ENCODE measurements around the gene TCHP.
"Not testable (repeated sequence)": the region's sequence is repeated elsewhere in the genome, so short reads cannot be mapped to it uniquely, and the experiment has no call there.

Gene TCHP

DNA sequence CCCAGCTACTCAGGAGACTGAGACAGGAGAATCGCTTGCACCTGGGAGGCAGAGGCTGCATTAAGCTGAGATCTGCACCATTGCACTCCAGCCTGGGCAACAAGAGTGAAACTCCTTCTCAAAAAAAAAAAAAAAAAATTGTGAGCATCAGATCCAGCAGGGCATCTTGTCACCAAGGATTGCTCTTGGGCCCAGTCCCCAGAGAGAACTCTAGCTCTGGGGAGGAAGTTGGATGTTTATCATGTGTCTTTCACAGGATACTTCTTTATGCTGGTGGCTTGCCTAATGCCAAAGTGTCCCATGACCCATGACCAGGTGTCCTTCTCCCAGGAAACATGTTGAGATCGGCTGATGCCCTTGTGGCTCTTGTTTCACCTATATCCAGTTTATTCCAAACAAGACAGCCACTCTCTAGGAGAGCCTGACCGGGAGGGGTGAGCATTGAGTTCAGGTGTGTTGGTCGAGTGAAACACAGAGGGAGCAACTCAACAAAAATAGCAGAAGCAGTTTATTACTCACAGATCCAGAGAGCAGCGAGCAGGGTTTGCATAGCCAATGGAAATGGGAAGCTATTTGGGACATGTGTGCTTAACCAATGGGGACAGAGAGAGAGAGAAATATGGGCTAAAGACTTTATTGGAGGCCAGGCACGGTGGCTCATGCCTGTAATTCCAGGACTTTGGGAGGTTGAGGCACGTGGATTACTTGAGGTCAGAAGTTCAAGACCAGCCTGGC lies 6.6 kb upstream of the TCHP start:
- Histone ChIP-seq H3K4me1 (no peaks in the 10 kb centered on the region), H3K27ac (no peak overlapping the region), H3K4me3 (no peak overlapping the region), H3K9me3 (no peaks in the 10 kb centered on the region), H3K27me3 (peaks cover 0 to 12% of the 10 kb centered on the region in 2 donors), H3K36me3 (no peaks in the 10 kb centered on the region)
- intact Hi-C loops (cut with DNase I; ENCODE audit: low total_unique reads) = no loop called here
- no peak for DNase-seq
- TF ChIP-seq, protein P1, sequence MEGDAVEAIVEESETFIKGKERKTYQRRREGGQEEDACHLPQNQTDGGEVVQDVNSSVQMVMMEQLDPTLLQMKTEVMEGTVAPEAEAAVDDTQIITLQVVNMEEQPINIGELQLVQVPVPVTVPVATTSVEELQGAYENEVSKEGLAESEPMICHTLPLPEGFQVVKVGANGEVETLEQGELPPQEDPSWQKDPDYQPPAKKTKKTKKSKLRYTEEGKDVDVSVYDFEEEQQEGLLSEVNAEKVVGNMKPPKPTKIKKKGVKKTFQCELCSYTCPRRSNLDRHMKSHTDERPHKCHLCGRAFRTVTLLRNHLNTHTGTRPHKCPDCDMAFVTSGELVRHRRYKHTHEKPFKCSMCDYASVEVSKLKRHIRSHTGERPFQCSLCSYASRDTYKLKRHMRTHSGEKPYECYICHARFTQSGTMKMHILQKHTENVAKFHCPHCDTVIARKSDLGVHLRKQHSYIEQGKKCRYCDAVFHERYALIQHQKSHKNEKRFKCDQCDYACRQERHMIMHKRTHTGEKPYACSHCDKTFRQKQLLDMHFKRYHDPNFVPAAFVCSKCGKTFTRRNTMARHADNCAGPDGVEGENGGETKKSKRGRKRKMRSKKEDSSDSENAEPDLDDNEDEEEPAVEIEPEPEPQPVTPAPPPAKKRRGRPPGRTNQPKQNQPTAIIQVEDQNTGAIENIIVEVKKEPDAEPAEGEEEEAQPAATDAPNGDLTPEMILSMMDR (IDR thresholded peaks at IDR 0.05) = no peak

DNA sequence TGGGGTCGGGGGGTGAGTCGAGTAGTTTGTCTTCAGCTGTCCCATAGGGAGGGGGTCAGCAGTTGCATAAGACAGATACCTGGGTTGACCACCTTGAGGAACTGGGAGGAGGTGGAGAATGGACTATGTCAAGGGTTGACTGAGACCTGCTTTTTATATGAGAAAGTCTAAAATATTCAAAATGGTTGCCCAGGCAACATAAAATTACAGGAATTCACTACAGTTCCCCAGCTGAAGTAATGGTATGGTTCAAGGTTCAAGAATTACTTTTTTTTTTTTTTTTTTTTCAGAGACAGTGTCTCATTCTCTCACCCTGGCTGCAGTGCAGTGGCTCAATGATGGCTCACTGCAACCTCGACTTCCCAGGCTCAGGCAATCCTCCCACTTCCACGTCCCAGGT lies 5.1 kb upstream of the TCHP start:
- Histone ChIP-seq H3K4me1 (peaks cover 0 to 7% (median 0%) of the 10 kb centered on the region in 4 donors), H3K27ac (no peak overlapping the region), H3K36me3 (no peaks in the 10 kb centered on the region), H3K27me3 (peaks cover 0 to 12% of the 10 kb centered on the region in 2 donors), H3K9me3 (no peaks in the 10 kb centered on the region), H3K4me3 (no peak overlapping the region)
- no peak for DNase-seq
- TF ChIP-seq, protein P1 (IDR thresholded peaks at IDR 0.05) = no peak
- intact Hi-C loops (cut with DNase I; ENCODE audit: low total_unique reads) = no loop called here

DNA sequence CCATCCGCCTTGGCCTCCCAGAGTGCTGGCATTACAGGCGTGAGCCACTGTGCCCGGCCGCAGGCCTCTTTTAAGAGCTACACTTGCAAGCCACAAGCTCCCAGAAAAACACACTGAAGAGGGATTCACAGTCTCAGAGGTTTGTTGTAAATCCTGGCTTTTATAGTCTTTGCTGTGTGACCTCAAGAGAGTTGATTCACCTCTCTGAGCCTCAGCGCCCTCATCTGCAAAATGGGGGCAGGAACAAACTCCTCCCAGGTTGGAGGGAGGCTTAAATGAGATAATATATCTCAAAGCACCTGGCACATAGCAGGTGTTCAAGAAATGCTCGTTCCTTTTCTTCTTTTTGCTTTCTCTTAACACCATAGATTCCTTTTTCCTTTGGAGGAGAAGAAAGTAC lies 3.9 kb upstream of the TCHP start:
- no peak overlapping the region for H3K27ac ChIP-seq
- H3K27me3 ChIP-seq = peaks cover 0 to 12% of the 10 kb centered on the region in 2 donors
- H3K4me1 ChIP-seq = peaks cover 0 to 12% (median 6%) of the 10 kb centered on the region in 4 donors
- TF ChIP-seq, protein P1 (IDR thresholded peaks at IDR 0.05) = no peak
- H3K36me3 ChIP-seq = no peaks in the 10 kb centered on the region
- intact Hi-C loops (cut with DNase I; ENCODE audit: low total_unique reads) = no loop called here
- DNase-seq = no peak
- no peaks in the 10 kb centered on the region for H3K9me3 ChIP-seq
- H3K4me3 ChIP-seq = no peak overlapping the region

DNA sequence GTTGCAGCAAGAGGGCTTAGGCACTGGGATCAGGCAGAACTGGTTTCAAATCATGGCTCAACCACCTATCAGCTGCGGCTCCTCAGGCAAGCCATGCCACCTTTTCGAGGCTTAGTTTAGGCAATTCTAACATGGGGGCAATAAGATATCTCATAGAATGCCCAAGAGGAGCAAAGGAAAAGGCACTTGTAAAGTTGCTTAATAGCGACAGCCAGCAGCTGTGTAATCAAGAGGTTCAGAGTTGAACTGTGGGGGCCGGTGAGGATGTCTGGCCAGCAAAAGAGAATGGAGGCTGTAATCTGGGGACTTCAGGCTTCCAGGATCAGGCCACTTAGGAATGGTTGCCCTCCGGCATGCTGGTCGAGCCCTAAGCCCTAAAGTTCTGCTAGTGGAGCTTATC lies 3.0 kb upstream of the TCHP start:
- peaks cover 0 to 20% (median 10%) of the 10 kb centered on the region in 4 donors for H3K4me1 ChIP-seq
- TF ChIP-seq, protein P1 (IDR thresholded peaks at IDR 0.05) = no peak
- intact Hi-C loops (cut with DNase I; ENCODE audit: low total_unique reads) = no loop called here
- no peak overlapping the region for H3K27ac ChIP-seq
- peaks cover 0 to 8% of the 10 kb centered on the region in 2 donors for H3K27me3 ChIP-seq
- H3K36me3 ChIP-seq = no peaks in the 10 kb centered on the region
- H3K9me3 ChIP-seq = no peaks in the 10 kb centered on the region
- no peak for DNase-seq
- H3K4me3 ChIP-seq = no peak overlapping the region

DNA sequence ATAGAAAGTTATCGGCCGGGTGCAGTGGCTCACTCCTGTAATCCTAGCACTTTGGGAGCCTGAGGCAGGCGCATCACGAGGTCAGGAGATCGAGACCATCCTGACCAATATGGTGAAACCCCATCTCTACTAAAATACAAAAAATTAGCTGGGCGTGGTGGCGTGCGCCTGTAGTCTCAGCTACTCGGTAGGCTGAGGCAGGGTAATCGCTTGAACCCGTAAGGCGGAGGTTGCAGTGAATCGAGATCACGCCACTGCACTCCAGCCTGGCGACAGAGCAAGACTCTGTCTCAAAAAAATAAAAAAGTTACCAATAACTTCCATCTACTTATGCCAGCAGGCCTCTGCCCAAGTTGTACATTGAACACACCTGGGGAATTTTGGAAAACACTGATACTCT lies 729 bp upstream of the TCHP start:
- H3K27me3 ChIP-seq; DNase-seq; H3K9me3 ChIP-seq; intact Hi-C loops (cut with DNase I; ENCODE audit: low total_unique reads): not testable (repeated sequence)
- Histone ChIP-seq H3K36me3 (peaks cover 12 to 20% (median 15%) of the 10 kb centered on the region in 3 donors), H3K27ac (peak overlapping the region; percentile 77 to 79), H3K4me1 (peaks cover 0 to 21% (median 11%) of the 10 kb centered on the region in 4 donors), H3K4me3 (peak overlapping the region; percentile 84 to 99)

DNA sequence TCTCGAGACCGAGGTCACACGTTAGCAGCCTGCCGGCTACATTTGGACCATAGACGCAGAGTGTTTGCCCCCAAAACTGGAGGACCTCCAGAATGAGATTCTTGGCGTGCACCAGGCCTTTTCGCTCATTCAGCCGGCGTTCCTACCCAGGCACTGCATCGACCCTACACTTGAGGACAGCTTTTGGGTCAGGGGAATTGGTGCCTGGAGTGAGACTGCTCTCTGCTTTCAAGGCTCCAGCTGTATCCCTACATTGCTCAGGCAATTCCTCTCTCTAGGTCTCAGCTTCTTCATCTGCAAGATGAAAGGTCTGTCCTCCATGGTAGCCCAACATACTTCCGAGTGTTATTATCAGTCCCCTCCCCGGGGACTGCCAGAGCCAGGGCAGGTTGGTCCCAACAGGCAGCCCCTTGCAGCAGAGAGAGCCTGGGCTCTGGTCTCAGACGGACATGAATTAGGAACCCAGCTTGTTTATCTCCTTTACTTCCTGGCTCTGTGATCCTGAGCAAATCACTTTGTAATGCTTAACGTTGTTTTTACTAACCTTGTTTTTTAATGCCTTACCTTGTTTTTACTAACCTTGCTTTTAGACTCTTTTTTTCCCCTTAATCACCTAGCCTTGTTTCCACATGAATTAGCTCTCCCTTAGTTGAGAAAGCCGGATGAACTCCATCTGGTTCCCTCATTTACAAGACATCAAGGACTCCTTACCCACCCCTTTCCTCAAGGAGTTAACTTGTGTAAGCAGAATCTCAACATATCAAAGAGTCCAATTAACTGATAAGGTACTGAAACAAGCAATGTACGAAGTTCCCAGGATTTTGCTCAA lies 892 bp downstream of the TCHP start:
- no peak for DNase-seq
- Histone ChIP-seq H3K36me3 (peaks cover 27 to 36% (median 31%) of the 10 kb centered on the region in 3 donors), H3K4me3 (peak overlapping the region; percentile 84 to 99), H3K27me3 (no peaks in the 10 kb centered on the region), H3K9me3 (no peaks in the 10 kb centered on the region), H3K4me1 (peaks cover 0 to 21% (median 11%) of the 10 kb centered on the region in 4 donors), H3K27ac (peak overlapping the region; percentile 77 to 79)
- intact Hi-C loops (cut with DNase I; ENCODE audit: low total_unique reads) = no loop called here
- TF ChIP-seq, protein P1 (IDR thresholded peaks at IDR 0.05) = no peak
